Endothelial cell of coronary artery (primary cell): Measurements from ENCODE around the gene DZIP3. TPM values are rescaled to one million over a fixed set of nuclear protein-coding genes. Genes with fewer than 3 reads are reported as not detected.

Experiments
- total RNA-seq: library from RNA; depleted of rRNA; stranded (reverse); fragments of >200 nt; gene quantifications from 2 replicates; pipeline ENCODE4 v1.2.3, GENCODE V29; 2014

DZIP3 gene, protein sequence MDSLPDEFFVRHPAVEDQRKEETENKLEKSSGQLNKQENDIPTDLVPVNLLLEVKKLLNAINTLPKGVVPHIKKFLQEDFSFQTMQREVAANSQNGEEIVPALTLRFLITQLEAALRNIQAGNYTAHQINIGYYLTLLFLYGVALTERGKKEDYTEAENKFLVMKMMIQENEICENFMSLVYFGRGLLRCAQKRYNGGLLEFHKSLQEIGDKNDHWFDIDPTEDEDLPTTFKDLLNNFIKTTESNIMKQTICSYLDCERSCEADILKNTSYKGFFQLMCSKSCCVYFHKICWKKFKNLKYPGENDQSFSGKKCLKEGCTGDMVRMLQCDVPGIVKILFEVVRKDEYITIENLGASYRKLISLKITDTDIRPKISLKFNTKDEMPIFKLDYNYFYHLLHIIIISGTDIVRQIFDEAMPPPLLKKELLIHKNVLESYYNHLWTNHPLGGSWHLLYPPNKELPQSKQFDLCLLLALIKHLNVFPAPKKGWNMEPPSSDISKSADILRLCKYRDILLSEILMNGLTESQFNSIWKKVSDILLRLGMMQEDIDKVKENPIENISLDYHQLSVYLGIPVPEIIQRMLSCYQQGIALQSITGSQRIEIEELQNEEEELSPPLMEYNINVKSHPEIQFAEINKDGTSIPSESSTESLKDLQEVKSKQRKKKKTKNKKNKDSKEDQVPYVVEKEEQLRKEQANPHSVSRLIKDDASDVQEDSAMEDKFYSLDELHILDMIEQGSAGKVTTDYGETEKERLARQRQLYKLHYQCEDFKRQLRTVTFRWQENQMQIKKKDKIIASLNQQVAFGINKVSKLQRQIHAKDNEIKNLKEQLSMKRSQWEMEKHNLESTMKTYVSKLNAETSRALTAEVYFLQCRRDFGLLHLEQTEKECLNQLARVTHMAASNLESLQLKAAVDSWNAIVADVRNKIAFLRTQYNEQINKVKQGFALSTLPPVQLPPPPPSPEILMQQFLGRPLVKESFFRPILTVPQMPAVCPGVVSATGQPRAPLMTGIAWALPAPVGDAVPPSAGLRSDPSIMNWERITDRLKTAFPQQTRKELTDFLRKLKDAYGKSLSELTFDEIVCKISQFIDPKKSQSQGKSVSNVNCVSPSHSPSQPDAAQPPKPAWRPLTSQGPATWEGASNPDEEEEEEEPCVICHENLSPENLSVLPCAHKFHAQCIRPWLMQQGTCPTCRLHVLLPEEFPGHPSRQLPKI
- 5.1 and 5.2 TPM in 2 replicates for total RNA-seq

DNA sequence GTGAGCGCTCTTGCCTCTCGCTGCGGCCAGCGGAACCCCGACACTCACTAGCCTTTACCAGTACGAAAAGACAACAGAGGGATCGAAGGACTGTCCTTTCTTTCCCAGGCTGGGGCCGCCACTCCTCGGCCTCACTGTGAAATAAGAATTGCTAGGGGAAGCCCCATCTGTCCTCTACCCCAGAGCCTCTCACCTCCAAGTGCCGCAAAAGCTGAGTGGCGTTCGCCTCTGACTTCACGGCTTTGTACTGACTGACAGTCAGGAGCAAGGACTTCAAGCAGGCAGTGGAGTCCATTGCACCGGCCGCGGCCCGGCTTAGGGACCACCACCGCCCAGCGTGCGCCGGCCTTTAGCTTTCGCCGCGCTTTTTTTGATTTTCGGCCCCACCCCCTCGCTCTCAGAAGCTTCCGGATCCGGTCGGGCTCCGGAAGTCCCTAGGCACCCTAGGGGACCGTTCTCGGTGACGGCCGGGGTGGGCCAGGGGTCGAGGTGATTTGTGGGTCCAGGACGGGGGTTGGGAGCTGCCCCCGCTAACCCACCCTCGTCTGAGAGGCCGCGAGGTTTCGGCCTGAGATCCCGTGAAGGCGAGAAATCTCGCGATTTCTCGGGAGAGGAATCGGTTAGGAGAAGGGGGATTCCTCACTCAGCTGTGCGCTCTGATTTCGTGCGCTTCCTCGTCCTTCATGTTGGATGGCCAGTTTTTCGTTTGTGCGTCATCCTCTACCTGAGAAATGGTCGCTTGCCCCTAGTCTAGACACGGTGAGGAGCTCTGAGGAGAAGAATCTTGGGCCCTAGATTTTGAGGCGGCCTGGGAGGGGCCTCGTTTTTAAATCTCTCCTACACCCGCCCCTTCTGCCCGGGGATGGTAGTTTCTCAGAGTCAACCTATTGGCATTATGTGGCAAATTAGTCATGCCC, at the start of gene DZIP3, which contains the start of gene CIP2A:
Gene DZIP3 (plus strand): TSS at position 642 of the 917 bp plus-strand sequence. CDS start 15,685 bp downstream, outside the sequence.
Gene CIP2A (minus strand): TSS at position 358 of the 917 bp plus-strand sequence. CDS start 63 bp downstream, at position 295.

Other genes with a start within 250 kb of the DZIP3 start
- gene MYH15, start 79.1 kb upstream of the DZIP3 start, total RNA-seq = 0.19 and 0.63 TPM in 2 replicates
- 13.0 and 26.0 TPM in 2 replicates for gene CIP2A, start 284 bp upstream of the DZIP3 start, total RNA-seq
- gene RETNLB, start 167.7 kb downstream of the DZIP3 start, total RNA-seq = not detected in 2 replicates
- gene TRAT1, start 233.1 kb downstream of the DZIP3 start, total RNA-seq = not detected in 2 replicates